ENCODE results near the gene CEP170B. TPM values are rescaled to one million over a fixed set of nuclear protein-coding genes. Genes with fewer than 3 reads are reported as not detected.

The CEP170B gene
- total and polyA plus RNA-seq, 2 of the 13 experiments (the other 11 are each of a cell fraction or from before 2014, with no cell fraction given) = 4.3 to 8.8 TPM

DNA sequence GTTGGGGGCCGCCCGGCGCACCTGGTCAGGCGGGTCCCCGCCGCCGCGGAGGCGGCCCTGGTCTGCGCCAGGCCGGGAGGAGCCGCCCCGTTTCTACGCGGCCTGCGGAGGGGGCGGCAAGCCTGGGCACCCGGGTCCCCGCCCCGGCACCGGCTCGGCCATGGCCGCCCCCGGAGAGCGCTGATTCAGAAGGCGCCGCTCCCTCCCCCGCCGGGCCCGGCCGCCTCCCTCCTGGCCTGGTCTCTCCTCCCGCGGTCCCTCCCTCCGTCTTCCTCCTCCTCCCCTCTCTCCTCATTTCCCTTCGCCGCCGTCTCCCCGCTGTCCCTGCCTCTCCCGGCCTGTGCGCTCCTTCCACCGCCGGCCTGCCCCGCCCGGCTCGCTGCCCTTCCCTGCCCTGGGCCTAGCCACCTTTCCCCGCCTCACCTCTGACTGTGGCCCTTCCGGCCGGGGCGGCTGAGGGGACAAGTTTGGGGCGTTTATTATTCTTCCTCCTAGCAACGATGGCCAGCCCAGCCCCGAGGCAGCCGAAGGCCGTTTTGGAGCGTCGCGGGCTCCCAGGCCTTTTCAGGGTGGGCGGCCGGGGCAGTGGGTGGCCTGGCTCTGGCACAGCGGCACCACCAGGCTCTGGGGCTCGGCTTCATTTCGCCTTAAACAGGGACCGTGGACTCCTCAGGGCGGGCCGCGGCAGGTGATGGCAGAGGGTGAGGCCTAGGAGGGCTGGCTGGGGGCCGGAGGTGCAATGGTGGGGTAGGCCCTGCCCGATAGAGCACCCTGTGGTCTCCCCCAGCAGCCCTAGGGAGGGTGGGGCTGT lies 768 bp downstream of the CEP170B start (continued):
- TF ChIP-seq KDM6A (CRISPR knock-in tag; IDR thresholded peaks at IDR 0.05; ENCODE audit: low read depth) (no peak), EZH2 (conservative IDR thresholded peaks at IDR 0.05; ENCODE audit: low read depth, low read length) (no peak), ZNF782 (CRISPR knock-in tag; IDR thresholded peaks at IDR 0.05; ENCODE audit: borderline replicate concordance) (no peak), SPEN (CRISPR knock-in tag; IDR thresholded peaks at IDR 0.05; ENCODE audit: low read depth) (peak; percentile 62), KLF15 (CRISPR knock-in tag; IDR thresholded peaks at IDR 0.05; ENCODE audit: borderline replicate concordance) (0 out of 2 replicates have a peak, but pooled peaks have one; percentile 20), PHF8 (CRISPR knock-in tag; IDR thresholded peaks at IDR 0.05) (peak; percentile 76), SALL1 (CRISPR knock-in tag; IDR thresholded peaks at IDR 0.05) (peak; percentile 22; the same call in 1 of the 2 replicates), ZNF350 (CRISPR knock-in tag; IDR thresholded peaks at IDR 0.05; ENCODE audit: borderline replicate concordance, low read depth) (no peak), TCF12 (IDR thresholded peaks at IDR 0.05) (no peak), TCF12 (CRISPR knock-in tag; IDR thresholded peaks at IDR 0.05) (no peak), ZNF883 (CRISPR knock-in tag; IDR thresholded peaks at IDR 0.05; ENCODE audit: not compliant biosample characterization) (peak; percentile 17), PCBP1 (IDR thresholded peaks at IDR 0.05; ENCODE audit: borderline replicate concordance, low read depth, low read length) (0 out of 2 replicates have a peak, but pooled peaks have one; percentile 48), YY1 (IDR thresholded peaks at IDR 0.05; ENCODE audit: insufficient read depth, insufficient replicate concordance, low read depth, low read length) (peak; percentile 24)
- TF ChIP-seq, protein P1, sequence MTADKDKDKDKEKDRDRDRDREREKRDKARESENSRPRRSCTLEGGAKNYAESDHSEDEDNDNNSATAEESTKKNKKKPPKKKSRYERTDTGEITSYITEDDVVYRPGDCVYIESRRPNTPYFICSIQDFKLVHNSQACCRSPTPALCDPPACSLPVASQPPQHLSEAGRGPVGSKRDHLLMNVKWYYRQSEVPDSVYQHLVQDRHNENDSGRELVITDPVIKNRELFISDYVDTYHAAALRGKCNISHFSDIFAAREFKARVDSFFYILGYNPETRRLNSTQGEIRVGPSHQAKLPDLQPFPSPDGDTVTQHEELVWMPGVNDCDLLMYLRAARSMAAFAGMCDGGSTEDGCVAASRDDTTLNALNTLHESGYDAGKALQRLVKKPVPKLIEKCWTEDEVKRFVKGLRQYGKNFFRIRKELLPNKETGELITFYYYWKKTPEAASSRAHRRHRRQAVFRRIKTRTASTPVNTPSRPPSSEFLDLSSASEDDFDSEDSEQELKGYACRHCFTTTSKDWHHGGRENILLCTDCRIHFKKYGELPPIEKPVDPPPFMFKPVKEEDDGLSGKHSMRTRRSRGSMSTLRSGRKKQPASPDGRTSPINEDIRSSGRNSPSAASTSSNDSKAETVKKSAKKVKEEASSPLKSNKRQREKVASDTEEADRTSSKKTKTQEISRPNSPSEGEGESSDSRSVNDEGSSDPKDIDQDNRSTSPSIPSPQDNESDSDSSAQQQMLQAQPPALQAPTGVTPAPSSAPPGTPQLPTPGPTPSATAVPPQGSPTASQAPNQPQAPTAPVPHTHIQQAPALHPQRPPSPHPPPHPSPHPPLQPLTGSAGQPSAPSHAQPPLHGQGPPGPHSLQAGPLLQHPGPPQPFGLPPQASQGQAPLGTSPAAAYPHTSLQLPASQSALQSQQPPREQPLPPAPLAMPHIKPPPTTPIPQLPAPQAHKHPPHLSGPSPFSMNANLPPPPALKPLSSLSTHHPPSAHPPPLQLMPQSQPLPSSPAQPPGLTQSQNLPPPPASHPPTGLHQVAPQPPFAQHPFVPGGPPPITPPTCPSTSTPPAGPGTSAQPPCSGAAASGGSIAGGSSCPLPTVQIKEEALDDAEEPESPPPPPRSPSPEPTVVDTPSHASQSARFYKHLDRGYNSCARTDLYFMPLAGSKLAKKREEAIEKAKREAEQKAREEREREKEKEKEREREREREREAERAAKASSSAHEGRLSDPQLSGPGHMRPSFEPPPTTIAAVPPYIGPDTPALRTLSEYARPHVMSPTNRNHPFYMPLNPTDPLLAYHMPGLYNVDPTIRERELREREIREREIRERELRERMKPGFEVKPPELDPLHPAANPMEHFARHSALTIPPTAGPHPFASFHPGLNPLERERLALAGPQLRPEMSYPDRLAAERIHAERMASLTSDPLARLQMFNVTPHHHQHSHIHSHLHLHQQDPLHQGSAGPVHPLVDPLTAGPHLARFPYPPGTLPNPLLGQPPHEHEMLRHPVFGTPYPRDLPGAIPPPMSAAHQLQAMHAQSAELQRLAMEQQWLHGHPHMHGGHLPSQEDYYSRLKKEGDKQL (CRISPR knock-in tag; IDR thresholded peaks at IDR 0.05; ENCODE audit: low read depth) = no peak
- TF ChIP-seq, protein P2, sequence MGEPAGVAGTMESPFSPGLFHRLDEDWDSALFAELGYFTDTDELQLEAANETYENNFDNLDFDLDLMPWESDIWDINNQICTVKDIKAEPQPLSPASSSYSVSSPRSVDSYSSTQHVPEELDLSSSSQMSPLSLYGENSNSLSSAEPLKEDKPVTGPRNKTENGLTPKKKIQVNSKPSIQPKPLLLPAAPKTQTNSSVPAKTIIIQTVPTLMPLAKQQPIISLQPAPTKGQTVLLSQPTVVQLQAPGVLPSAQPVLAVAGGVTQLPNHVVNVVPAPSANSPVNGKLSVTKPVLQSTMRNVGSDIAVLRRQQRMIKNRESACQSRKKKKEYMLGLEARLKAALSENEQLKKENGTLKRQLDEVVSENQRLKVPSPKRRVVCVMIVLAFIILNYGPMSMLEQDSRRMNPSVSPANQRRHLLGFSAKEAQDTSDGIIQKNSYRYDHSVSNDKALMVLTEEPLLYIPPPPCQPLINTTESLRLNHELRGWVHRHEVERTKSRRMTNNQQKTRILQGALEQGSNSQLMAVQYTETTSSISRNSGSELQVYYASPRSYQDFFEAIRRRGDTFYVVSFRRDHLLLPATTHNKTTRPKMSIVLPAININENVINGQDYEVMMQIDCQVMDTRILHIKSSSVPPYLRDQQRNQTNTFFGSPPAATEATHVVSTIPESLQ (CRISPR knock-in tag; conservative IDR thresholded peaks at IDR 0.05) = no peak
- TF ChIP-seq, protein P3, sequence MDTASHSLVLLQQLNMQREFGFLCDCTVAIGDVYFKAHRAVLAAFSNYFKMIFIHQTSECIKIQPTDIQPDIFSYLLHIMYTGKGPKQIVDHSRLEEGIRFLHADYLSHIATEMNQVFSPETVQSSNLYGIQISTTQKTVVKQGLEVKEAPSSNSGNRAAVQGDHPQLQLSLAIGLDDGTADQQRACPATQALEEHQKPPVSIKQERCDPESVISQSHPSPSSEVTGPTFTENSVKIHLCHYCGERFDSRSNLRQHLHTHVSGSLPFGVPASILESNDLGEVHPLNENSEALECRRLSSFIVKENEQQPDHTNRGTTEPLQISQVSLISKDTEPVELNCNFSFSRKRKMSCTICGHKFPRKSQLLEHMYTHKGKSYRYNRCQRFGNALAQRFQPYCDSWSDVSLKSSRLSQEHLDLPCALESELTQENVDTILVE (CRISPR knock-in tag; IDR thresholded peaks at IDR 0.05) = peak; percentile 45; the same call in 1 of the 2 replicates
